Stimulated activated effector memory CD8-positive, alpha-beta T cell treated with anti-CD3 and anti-CD28 coated beads, Interleukin-12 subunit alpha, Interleukin-12 subunit beta, amount 100 ng/mL, for 72 hours (primary cell): ENCODE measurements around the gene CCDC90B.
A peak's percentile ranks its signal among the peaks of the same experiment; 100 is the strongest.
"Not testable (repeated sequence)": the region's sequence is repeated elsewhere in the genome, so short reads cannot be mapped to it uniquely, and the experiment has no call there.

Source experiments
- ATAC-seq: fragments of 150-1000 bp; cut with Tn5 transposase; 2 replicates; pipeline ENCODE4 v1.10.0; 2021
- DNase-seq, 2 donors: peaks; one replicate each; pipeline ENCODE4 v3.0.0; 2021 to 2022; ENCODE audit warnings: low spot score in 2 of 2
- H3K27ac Mint-ChIP-seq: one replicate; pipeline ENCODE4 v1.8.0; 2022; ENCODE audit warnings: mild to moderate bottlenecking, mixed read lengths
- H3K36me3 Mint-ChIP-seq: one replicate; pipeline ENCODE4 v1.8.0; 2022; ENCODE audit warnings: mild to moderate bottlenecking, mixed read lengths
- H3K4me1 Mint-ChIP-seq: one replicate; pipeline ENCODE4 v1.8.0; 2022; ENCODE audit warnings: mixed read lengths
- H3K4me3 Mint-ChIP-seq: one replicate; pipeline ENCODE4 v1.8.0; 2022; ENCODE audit warnings: mild to moderate bottlenecking, mixed read lengths
- H3K9me3 Mint-ChIP-seq: one replicate; pipeline ENCODE4 v1.8.0; 2022; ENCODE audit warnings: mixed read lengths

CCDC90B gene, protein sequence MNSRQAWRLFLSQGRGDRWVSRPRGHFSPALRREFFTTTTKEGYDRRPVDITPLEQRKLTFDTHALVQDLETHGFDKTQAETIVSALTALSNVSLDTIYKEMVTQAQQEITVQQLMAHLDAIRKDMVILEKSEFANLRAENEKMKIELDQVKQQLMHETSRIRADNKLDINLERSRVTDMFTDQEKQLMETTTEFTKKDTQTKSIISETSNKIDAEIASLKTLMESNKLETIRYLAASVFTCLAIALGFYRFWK

GRCh38 chr11:83285771-83286528 lies at the start of gene CCDC90B:
CCDC90B (minus strand) TSS chr11:83286367; CDS start chr11:83285972, 395 bp downstream.
- Mint-ChIP-seq H3K27ac (peak within 1 kb of the TSS; percentile 99), H3K9me3 (peaks cover 3% of the 10 kb centered on the region), H3K4me1 (peaks cover 20% of the 10 kb centered on the region), H3K4me3 (peak within 1 kb of the TSS; percentile 95), H3K36me3 (peaks cover 19% of the 10 kb centered on the region)
- DNase-seq, result peak; percentile 78 to 94
- ATAC-seq, result peak; percentile 95

- no peak overlapping the region for H3K27ac Mint-ChIP-seq
- H3K36me3 Mint-ChIP-seq, result no peaks in the 10 kb centered on the region
- no peak overlapping the region for H3K4me3 Mint-ChIP-seq
- ATAC-seq (no peak), DNase-seq (no peak)
- no peaks in the 10 kb centered on the region for H3K4me1 Mint-ChIP-seq
- no peaks in the 10 kb centered on the region for H3K9me3 Mint-ChIP-seq
These were observed 49.4 kb upstream of the CCDC90B start for GRCh38 chr11:83335446-83336070.

GRCh38 chr11:83330303-83330702 lies 44.1 kb upstream of the CCDC90B start:
- ATAC-seq, result no peak
- no peak overlapping the region for H3K27ac Mint-ChIP-seq
- H3K4me3 Mint-ChIP-seq, result no peak overlapping the region
- peaks cover 2% of the 10 kb centered on the region for H3K9me3 Mint-ChIP-seq
- no peak for DNase-seq
- H3K4me1 Mint-ChIP-seq, result no peaks in the 10 kb centered on the region
- H3K36me3 Mint-ChIP-seq, result no peaks in the 10 kb centered on the region

DNA sequence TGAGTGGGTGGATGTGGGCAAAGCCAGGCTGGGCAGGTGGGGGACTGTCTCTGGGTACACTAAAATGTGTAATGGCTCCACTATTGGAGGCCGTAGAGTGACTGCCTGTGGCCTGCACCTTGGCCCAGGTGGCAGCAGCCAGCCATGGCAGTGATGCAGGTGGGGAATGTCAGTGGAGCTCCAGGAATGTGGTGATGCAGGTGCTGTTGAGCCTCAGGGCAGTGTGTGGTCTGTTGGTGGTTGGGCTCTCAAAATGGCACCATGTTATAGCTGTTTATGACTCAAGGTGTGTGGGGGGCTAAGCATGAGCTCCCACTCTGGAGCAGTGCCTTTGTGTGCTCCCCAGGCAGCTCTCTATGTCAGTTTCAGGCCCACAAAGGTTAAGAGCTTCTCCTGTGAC lies 40.2 kb upstream of the CCDC90B start:
- Mint-ChIP-seq H3K27ac (no peak overlapping the region), H3K4me3 (no peak overlapping the region)

GRCh38 chr11:83319346-83319745 lies 33.2 kb upstream of the CCDC90B start:
- Mint-ChIP-seq H3K4me3 (no peak overlapping the region), H3K27ac (no peak overlapping the region), H3K4me1 (no peaks in the 10 kb centered on the region), H3K9me3 (no peaks in the 10 kb centered on the region), H3K36me3 (no peaks in the 10 kb centered on the region)
- DNase-seq, result no peak
- ATAC-seq, result peak; percentile 31

More for the DNA sequence above, 40.2 kb upstream of the CCDC90B start:
- ATAC-seq (no peak), DNase-seq (no peak)
- peaks cover 2% of the 10 kb centered on the region for H3K9me3 Mint-ChIP-seq
- H3K36me3 Mint-ChIP-seq, result no peaks in the 10 kb centered on the region
- H3K4me1 Mint-ChIP-seq, result no peaks in the 10 kb centered on the region

GRCh38 chr11:83318931-83319330 lies 32.8 kb upstream of the CCDC90B start:
- H3K4me1 Mint-ChIP-seq, result no peaks in the 10 kb centered on the region
- no peaks in the 10 kb centered on the region for H3K36me3 Mint-ChIP-seq
- H3K9me3 Mint-ChIP-seq, result no peaks in the 10 kb centered on the region
- DNase-seq, result no peak
- H3K27ac Mint-ChIP-seq, result no peak overlapping the region
- H3K4me3 Mint-ChIP-seq, result no peak overlapping the region
- ATAC-seq, result no peak

DNA sequence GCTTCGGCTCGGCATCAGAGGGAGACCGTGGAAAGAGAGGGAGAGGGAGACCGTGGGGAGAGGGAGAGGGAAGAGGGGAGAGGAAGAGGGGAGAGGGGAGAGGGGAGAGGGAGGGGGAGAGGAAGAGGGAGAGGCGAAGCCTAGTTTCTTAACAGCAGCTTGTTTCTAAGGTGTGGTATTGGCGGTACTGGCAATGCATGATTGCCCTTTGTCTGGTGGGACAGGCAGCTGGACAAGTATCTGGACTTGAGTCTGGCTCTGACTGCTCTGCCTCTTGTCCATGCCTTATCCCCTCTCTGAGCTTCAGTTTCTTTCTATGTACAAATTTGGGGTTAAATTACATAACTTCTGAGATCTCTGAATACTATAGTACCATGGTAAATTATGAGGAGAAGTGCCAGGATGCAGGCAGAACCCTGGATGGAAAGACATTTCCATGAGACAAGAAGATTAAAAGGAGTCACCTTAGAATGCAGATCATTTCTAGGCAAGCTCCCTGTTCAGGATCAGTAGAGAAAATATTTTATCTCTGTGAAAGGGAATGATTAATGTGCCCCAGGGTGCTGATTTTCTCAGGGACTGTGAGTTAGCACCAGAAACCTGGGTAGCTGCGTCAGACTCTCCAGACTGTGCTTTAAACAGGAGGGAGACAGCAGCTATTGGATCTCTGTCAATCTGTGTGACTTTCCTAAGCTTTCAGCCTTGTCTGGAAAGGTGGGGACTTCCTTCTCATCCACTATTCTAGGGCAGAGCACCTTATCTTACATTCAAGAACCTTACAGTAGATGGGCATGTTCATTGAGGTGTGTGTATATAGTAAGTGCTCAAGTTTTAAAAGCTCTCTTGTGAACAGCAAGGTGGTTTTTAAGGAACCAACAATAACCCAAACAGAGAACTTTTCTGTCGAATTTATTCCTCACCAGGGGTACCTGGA lies 31.9 kb upstream of the CCDC90B start:
- H3K4me1 Mint-ChIP-seq, result no peaks in the 10 kb centered on the region
- DNase-seq (no peak), ATAC-seq (no peak)
- H3K9me3 Mint-ChIP-seq, result no peaks in the 10 kb centered on the region
- no peak overlapping the region for H3K4me3 Mint-ChIP-seq
- no peak overlapping the region for H3K27ac Mint-ChIP-seq
- no peaks in the 10 kb centered on the region for H3K36me3 Mint-ChIP-seq

- H3K27ac Mint-ChIP-seq, H3K9me3 Mint-ChIP-seq: not testable (repeated sequence)
These were observed 30.7 kb upstream of the CCDC90B start for GRCh38 chr11:83316897-83317268.

DNA sequence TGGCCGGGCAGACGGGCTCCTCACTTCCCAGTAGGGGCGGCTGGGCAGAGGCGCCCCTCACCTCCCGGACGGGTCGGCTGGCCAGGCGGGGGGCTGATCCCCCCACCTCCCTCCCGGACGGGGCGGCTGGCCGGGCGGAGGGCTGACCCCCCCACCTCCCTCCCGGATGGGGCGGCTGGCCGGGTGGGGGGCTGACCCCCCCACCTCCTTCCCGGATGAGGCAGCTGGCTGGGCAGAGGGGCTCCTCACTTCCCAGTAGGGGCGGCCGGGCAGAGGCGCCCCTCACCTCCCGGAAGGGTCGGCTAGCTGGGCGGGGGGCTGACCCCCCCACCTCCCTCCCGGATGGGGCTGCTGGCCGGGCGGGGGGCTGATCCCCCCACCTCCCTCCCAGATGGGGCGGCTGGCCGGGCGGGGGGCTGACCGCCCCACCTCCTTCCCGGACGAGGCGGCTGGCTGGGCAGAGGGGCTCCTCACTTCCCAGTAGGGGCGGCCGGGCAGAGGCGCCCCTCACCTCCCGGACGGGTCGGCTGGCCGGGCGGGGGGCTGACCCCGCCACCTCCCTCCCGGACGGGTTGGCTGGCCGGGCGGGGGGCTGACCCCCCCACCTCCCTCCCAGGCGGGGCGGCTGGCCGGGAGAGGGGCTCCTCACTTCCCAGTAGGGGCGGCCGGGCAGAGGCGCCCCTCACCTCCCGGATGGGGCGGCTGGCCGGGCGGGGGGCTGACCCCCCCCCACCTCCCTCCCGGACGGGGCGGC lies 30.2 kb upstream of the CCDC90B start:
- H3K27ac Mint-ChIP-seq, H3K4me3 Mint-ChIP-seq, H3K36me3 Mint-ChIP-seq, H3K4me1 Mint-ChIP-seq, ATAC-seq, DNase-seq, H3K9me3 Mint-ChIP-seq: not testable (repeated sequence)

More at GRCh38 chr11:83316897-83317268, 30.7 kb upstream of the CCDC90B start:
- not testable (repeated sequence) for ATAC-seq, H3K4me3 Mint-ChIP-seq, H3K36me3 Mint-ChIP-seq, H3K4me1 Mint-ChIP-seq, DNase-seq

DNA sequence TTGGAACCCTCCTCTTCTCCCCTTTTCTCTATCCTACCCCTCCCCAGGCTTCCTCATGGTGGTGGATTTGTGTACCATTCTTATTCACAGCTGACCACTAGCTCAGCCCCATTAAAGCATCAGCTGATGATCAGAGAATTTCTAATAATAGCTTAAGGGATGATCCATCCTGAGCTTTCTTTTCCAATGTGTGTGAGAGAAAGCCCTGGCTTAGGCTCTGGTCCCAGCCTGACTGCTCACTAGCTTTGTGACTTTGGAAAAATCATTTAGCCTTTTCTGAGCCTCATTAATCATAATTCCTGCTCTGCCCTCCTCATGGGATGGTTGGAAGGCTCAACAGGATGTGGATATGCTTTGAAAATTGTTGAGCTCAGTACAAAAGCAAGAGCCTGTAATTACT lies 26.3 kb upstream of the CCDC90B start:
- no peak for ATAC-seq
- Mint-ChIP-seq H3K4me1 (no peaks in the 10 kb centered on the region), H3K27ac (no peak overlapping the region), H3K4me3 (no peak overlapping the region), H3K9me3 (no peaks in the 10 kb centered on the region), H3K36me3 (no peaks in the 10 kb centered on the region)
- DNase-seq, result no peak

DNA sequence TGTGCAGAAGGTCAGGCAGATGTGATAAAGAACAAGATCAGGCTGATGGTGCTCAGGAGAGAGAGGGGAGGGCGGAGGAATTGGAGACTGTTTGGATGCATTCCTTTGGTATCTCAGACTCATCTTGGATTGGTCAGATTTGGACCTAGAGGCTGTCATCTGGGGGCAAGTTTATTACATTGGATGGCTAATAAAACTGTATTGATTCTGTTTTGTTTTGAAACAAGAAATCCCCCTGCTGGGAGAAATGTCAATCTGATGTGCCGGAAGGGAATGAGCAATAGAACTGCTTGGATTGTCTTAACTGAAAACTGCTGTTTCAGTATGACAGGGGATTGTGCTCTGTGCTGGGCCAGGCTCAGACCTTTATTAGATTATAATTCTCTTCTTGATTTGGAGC lies 25.5 kb upstream of the CCDC90B start:
- DNase-seq (no peak), ATAC-seq (no peak)
- Mint-ChIP-seq H3K4me3 (no peak overlapping the region), H3K4me1 (no peaks in the 10 kb centered on the region), H3K9me3 (no peaks in the 10 kb centered on the region), H3K36me3 (no peaks in the 10 kb centered on the region), H3K27ac (no peak overlapping the region)

GRCh38 chr11:83310718-83311117 lies 24.6 kb upstream of the CCDC90B start:
- Mint-ChIP-seq H3K9me3 (no peaks in the 10 kb centered on the region), H3K4me3 (no peak overlapping the region), H3K27ac (no peak overlapping the region), H3K36me3 (no peaks in the 10 kb centered on the region), H3K4me1 (no peaks in the 10 kb centered on the region)
- no peak for ATAC-seq
- no peak for DNase-seq

DNA sequence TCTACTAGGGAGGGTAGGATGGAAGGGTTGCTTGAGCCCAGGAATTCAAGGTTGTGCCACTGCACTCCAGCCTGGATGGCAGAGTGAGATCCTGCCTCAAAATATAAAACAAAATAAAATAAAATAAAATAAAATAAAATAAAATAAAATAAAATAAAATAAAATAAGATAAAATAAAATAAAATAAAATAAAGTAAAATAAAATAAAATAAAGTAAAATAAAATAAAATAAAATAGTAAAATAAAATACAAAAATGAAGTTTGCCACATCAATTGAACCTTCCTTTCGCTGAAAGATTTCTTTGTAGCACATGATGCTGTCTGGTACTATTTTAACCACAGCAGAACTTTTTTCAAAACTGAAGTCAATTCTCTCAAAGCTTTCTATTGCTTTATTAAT lies 22.4 kb upstream of the CCDC90B start:
- not testable (repeated sequence) for H3K36me3 Mint-ChIP-seq, H3K4me3 Mint-ChIP-seq, H3K27ac Mint-ChIP-seq, H3K9me3 Mint-ChIP-seq, DNase-seq, ATAC-seq, H3K4me1 Mint-ChIP-seq

DNA sequence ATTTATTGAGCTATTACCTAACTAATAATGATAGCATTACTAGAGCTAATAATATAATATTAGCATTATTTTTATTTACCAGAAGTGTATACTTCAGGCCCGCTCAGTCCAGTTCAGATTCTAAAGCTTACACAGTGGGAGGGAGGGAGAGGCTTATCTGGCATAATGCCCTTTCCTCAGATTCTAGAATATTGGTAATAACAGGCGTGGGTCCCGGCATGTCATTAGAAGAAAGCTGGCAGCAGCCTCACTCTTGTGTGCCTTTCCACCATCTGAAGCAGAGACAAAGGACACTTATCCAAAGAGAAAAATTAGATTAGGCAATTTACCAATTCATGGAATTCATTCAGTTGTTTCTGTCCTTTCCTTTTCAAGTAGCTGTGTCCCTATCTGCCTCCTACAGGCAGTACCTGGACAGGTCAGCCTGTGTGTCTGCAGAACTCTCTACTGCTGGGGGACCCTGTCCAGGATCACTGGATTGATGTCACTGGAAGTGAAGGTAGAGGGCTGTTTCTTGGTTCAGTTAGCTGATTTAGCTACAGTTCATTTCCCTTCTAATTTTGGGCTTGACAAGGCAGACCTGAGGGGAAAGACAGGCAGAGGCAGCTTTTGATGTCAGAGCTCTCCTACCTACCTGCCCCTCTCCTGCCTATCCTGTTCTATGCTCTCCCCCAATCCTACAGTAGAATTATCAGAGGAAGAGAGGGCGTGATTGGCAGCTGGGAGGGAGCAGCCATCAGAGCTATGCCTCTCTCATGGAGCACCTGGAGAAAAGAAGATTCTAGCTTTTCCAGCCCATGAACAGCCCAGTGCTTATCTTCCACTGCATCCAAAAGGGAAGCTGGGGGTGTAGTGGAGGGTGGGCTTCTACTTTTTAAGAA lies 20.3 kb upstream of the CCDC90B start:
- Mint-ChIP-seq H3K9me3 (no peaks in the 10 kb centered on the region), H3K4me1 (no peaks in the 10 kb centered on the region)

More for the DNA sequence above, 20.3 kb upstream of the CCDC90B start:
- ATAC-seq (no peak), DNase-seq (no peak)
- Mint-ChIP-seq H3K36me3 (no peaks in the 10 kb centered on the region), H3K27ac (no peak overlapping the region), H3K4me3 (no peak overlapping the region)
